ENCODE measurements around the gene INPP5J.

DNA sequence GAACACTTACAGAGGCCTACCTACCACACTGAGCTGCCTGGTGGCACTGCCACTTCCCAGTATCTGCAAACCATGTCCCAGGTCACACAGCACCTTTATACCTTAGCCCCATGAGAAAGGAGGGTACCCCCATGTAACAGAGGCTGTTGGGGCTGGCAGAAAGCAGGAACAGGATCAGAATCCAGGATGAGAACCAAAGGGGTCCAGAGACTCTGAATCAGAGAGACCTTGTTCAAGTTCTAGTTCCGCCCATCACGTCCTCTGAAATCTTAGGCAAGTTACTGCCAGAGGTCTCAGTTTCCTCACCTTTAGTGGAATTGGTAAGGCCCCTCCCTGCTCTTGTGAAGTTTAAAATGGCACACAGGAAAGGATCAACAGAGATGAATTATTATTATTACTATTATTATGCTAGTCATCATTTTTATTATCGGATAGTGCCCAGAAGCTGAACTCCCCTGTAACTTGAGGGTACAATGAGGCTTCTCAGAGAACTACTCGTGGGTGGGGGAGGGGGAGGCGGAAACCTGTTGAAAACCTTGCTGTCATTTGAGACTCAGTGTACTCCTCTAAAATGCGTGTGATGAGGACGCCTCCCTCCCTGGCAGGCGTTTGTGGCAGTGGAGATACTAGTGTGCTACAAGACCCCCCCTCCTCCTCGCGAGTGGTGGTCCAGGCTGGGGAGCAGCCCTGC is 24.7 kb upstream of the INPP5J start:
- TF ChIP-seq, protein P1, sequence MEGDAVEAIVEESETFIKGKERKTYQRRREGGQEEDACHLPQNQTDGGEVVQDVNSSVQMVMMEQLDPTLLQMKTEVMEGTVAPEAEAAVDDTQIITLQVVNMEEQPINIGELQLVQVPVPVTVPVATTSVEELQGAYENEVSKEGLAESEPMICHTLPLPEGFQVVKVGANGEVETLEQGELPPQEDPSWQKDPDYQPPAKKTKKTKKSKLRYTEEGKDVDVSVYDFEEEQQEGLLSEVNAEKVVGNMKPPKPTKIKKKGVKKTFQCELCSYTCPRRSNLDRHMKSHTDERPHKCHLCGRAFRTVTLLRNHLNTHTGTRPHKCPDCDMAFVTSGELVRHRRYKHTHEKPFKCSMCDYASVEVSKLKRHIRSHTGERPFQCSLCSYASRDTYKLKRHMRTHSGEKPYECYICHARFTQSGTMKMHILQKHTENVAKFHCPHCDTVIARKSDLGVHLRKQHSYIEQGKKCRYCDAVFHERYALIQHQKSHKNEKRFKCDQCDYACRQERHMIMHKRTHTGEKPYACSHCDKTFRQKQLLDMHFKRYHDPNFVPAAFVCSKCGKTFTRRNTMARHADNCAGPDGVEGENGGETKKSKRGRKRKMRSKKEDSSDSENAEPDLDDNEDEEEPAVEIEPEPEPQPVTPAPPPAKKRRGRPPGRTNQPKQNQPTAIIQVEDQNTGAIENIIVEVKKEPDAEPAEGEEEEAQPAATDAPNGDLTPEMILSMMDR (IDR thresholded peaks at IDR 0.05) = no peak
- no peak for TF ChIP-seq POLR2A (IDR thresholded peaks at IDR 0.05)
